Activated CD4-positive, alpha-beta T cell treated with anti-CD3 and anti-CD28 coated beads, Interleukin-2, amount 10 ng/mL, durations not matched to agents 7 days and 5 days (primary cell): ENCODE data around the gene ASH1L. TPM values are rescaled to one million over a fixed set of nuclear protein-coding genes. Genes with fewer than 3 reads are reported as not detected.
"Not testable (repeated sequence)": the region's sequence is repeated elsewhere in the genome, so short reads cannot be mapped to it uniquely, and the experiment has no call there.

Source experiments
- CTCF ChIA-PET: fragments of 350-600 bp; sonication (Branson Sonifier 250); formaldehyde crosslinking; loops from one replicate; lab custom pipeline; 2021; ENCODE audit warnings: antibody characterized with exemption; lab: Charles Lee
- POLR2A ChIA-PET: fragments of 350-600 bp; sonication (Branson Sonifier 250); formaldehyde crosslinking; loops from one replicate; lab custom pipeline; 2021; ENCODE audit warnings: antibody characterized with exemption; lab: Charles Lee
- DNase-seq: peaks from one replicate; pipeline ENCODE4 v3.0.0-alpha.2; 2020
- H3K27ac Mint-ChIP-seq: one replicate; pipeline ENCODE4 v1.8.0; 2021; ENCODE audit warnings: mild to moderate bottlenecking, moderate library complexity, mixed read lengths
- H3K27me3 Mint-ChIP-seq: one replicate; pipeline ENCODE4 v1.8.0; 2021; ENCODE audit warnings: mixed read lengths
- H3K36me3 Mint-ChIP-seq: one replicate; pipeline ENCODE4 v1.8.0; 2021; ENCODE audit warnings: low read depth, mixed read lengths
- H3K4me1 Mint-ChIP-seq: one replicate; pipeline ENCODE4 v1.8.0; 2021; ENCODE audit warnings: mixed read lengths
- H3K4me3 Mint-ChIP-seq: one replicate; pipeline ENCODE4 v1.8.0; 2021; ENCODE audit warnings: mild to moderate bottlenecking, moderate library complexity, mixed read lengths
- H3K9me3 Mint-ChIP-seq: one replicate; pipeline ENCODE4 v1.8.0; 2021; ENCODE audit warnings: mixed read lengths
- total RNA-seq, 2 experiments: library from RNA; stranded (reverse); gene quantifications; one replicate each; pipeline ENCODE4 v1.2.3, GENCODE V29; 2021

ASH1L gene
- total RNA-seq, 2 experiments from 2014 or later = 42.9 to 44.1 TPM

GRCh38 chr1:155455588-155456195, 106.9 kb downstream of the ASH1L start:
- H3K27ac Mint-ChIP-seq = no peak overlapping the region
- H3K4me1 Mint-ChIP-seq = peaks cover 3% of the 10 kb centered on the region
- ChIA-PET POLR2A (interaction anchor here (0.6 kb wide), 1 partner anchor 113 kb away, joined by 3 read pairs; no protein-coding TSS in a partner anchor), CTCF (interaction anchor here (0.7 to 1.2 kb wide), 3 partner anchors 10 to 154 kb away, joined by 3 to 4 read pairs (median 3); no protein-coding TSS in a partner anchor)
- H3K9me3 Mint-ChIP-seq = no peaks in the 10 kb centered on the region
- H3K27me3 Mint-ChIP-seq = no peaks in the 10 kb centered on the region
- H3K4me3 Mint-ChIP-seq = no peak overlapping the region
- DNase-seq = no peak
- H3K36me3 Mint-ChIP-seq = peaks cover 29% of the 10 kb centered on the region

- Mint-ChIP-seq H3K36me3 (peaks cover 33% of the 10 kb centered on the region), H3K4me3 (no peak overlapping the region), H3K9me3 (no peaks in the 10 kb centered on the region), H3K27ac (no peak overlapping the region), H3K4me1 (no peaks in the 10 kb centered on the region), H3K27me3 (no peaks in the 10 kb centered on the region)
- DNase-seq = no peak
- ChIA-PET POLR2A (no interaction called here), CTCF (no interaction called here)
These were observed 108.5 kb downstream of the ASH1L start for GRCh38 chr1:155454096-155454495.

GRCh38 chr1:155453141-155453540, 109.5 kb downstream of the ASH1L start:
- H3K9me3 Mint-ChIP-seq = no peaks in the 10 kb centered on the region

GRCh38 chr1:155451199-155451598, 111.4 kb downstream of the ASH1L start:
- ChIA-PET CTCF (no interaction called here), POLR2A (no interaction called here)
- Mint-ChIP-seq H3K36me3 (peaks cover 23% of the 10 kb centered on the region), H3K27ac (no peak overlapping the region), H3K27me3 (no peaks in the 10 kb centered on the region), H3K9me3 (no peaks in the 10 kb centered on the region), H3K4me1 (no peaks in the 10 kb centered on the region), H3K4me3 (no peak overlapping the region)
- no peak for DNase-seq

More at GRCh38 chr1:155453141-155453540, 109.5 kb downstream of the ASH1L start:
- Mint-ChIP-seq H3K27me3 (no peaks in the 10 kb centered on the region), H3K27ac (no peak overlapping the region), H3K4me3 (no peak overlapping the region), H3K4me1 (no peaks in the 10 kb centered on the region), H3K36me3 (peaks cover 29% of the 10 kb centered on the region)
- no peak for DNase-seq
- ChIA-PET POLR2A (no interaction called here), CTCF (no interaction called here)

GRCh38 chr1:155442431-155442830, 120.2 kb downstream of the ASH1L start:
- CTCF ChIA-PET, H3K4me1 Mint-ChIP-seq, H3K27me3 Mint-ChIP-seq, H3K4me3 Mint-ChIP-seq, H3K9me3 Mint-ChIP-seq, H3K27ac Mint-ChIP-seq, DNase-seq: not testable (repeated sequence)
- POLR2A ChIA-PET = interaction anchor here (0.9 kb wide), 1 partner anchor 19 kb away, joined by 4 read pairs; no protein-coding TSS in a partner anchor
- H3K36me3 Mint-ChIP-seq = peaks cover 16% of the 10 kb centered on the region

GRCh38 chr1:155437405-155437804, 125.2 kb downstream of the ASH1L start:
- no peak overlapping the region for H3K4me3 Mint-ChIP-seq
- peaks cover 21% of the 10 kb centered on the region for H3K36me3 Mint-ChIP-seq
- H3K27me3 Mint-ChIP-seq = no peaks in the 10 kb centered on the region
- no peak for DNase-seq
- ChIA-PET POLR2A (no interaction called here), CTCF (no interaction called here)
- H3K9me3 Mint-ChIP-seq = no peaks in the 10 kb centered on the region
- no peak overlapping the region for H3K27ac Mint-ChIP-seq
- H3K4me1 Mint-ChIP-seq = no peaks in the 10 kb centered on the region

- DNase-seq, H3K27ac Mint-ChIP-seq, POLR2A ChIA-PET, H3K9me3 Mint-ChIP-seq, CTCF ChIA-PET, H3K4me3 Mint-ChIP-seq, H3K27me3 Mint-ChIP-seq, H3K4me1 Mint-ChIP-seq: not testable (repeated sequence)
- H3K36me3 Mint-ChIP-seq = peaks cover 25% of the 10 kb centered on the region
These were observed 128.7 kb downstream of the ASH1L start for GRCh38 chr1:155433831-155434389.

GRCh38 chr1:155433128-155433830, 129.3 kb downstream of the ASH1L start:
- H3K27ac Mint-ChIP-seq, DNase-seq, H3K27me3 Mint-ChIP-seq, POLR2A ChIA-PET, H3K4me3 Mint-ChIP-seq, H3K9me3 Mint-ChIP-seq, CTCF ChIA-PET, H3K4me1 Mint-ChIP-seq: not testable (repeated sequence)
- peaks cover 19% of the 10 kb centered on the region for H3K36me3 Mint-ChIP-seq

GRCh38 chr1:155424091-155424490, 138.5 kb downstream of the ASH1L start:
- Mint-ChIP-seq H3K36me3 (peaks cover 13% of the 10 kb centered on the region), H3K4me3 (no peak overlapping the region), H3K9me3 (no peaks in the 10 kb centered on the region), H3K27me3 (no peaks in the 10 kb centered on the region), H3K27ac (no peak overlapping the region), H3K4me1 (peaks cover 2% of the 10 kb centered on the region)
- DNase-seq = no peak
- POLR2A ChIA-PET = no interaction called here
- CTCF ChIA-PET = interaction anchor here (1.3 kb wide), 1 partner anchor 173 kb away, joined by 4 read pairs; no protein-coding TSS in a partner anchor

GRCh38 chr1:155420788-155421187, 141.8 kb downstream of the ASH1L start:
- H3K36me3 Mint-ChIP-seq = peaks cover 18% of the 10 kb centered on the region
- H3K9me3 Mint-ChIP-seq = no peaks in the 10 kb centered on the region
- CTCF ChIA-PET = interaction anchor here (0.7 kb wide), 3 partner anchors 45 to 395 kb away, joined by 3 to 4 read pairs (median 3); no protein-coding TSS in a partner anchor
- H3K27me3 Mint-ChIP-seq = no peaks in the 10 kb centered on the region
- no peak overlapping the region for H3K27ac Mint-ChIP-seq
- POLR2A ChIA-PET = interaction anchor here (0.7 kb wide), 1 partner anchor 109 kb away, joined by 3 read pairs; no protein-coding TSS in a partner anchor
- H3K4me1 Mint-ChIP-seq = peaks cover 2% of the 10 kb centered on the region
- no peak overlapping the region for H3K4me3 Mint-ChIP-seq
- DNase-seq = no peak

- H3K9me3 Mint-ChIP-seq, POLR2A ChIA-PET, H3K27me3 Mint-ChIP-seq, DNase-seq, H3K4me3 Mint-ChIP-seq: not testable (repeated sequence)
- CTCF ChIA-PET = interaction anchor here (0.7 to 1.2 kb wide), 2 partner anchors 8 to 302 kb away, joined by 3 read pairs; no protein-coding TSS in a partner anchor
- Mint-ChIP-seq H3K36me3 (peaks cover 28% of the 10 kb centered on the region), H3K4me1 (peaks cover 16% of the 10 kb centered on the region), H3K27ac (peak overlapping the region; percentile 1)
These were observed 150.8 kb downstream of the ASH1L start for GRCh38 chr1:155411840-155412239.

- Mint-ChIP-seq H3K4me1 (peaks cover 16% of the 10 kb centered on the region), H3K9me3 (no peaks in the 10 kb centered on the region), H3K27ac (peak overlapping the region; percentile 5), H3K27me3 (no peaks in the 10 kb centered on the region), H3K36me3 (peaks cover 28% of the 10 kb centered on the region), H3K4me3 (no peak overlapping the region)
- ChIA-PET CTCF (no interaction called here), POLR2A (no interaction called here)
- no peak for DNase-seq
These were observed 151.7 kb downstream of the ASH1L start for GRCh38 chr1:155410931-155411330.
